Testis (tissue), 3 donors: ENCODE measurements around the gene TIPARP. TPM values are rescaled to one million over a fixed set of nuclear protein-coding genes. Genes with fewer than 3 reads are reported as not detected.

ENCODE experiments used
- DNase-seq: peaks from one replicate; pipeline ENCODE4 v3.0.0-alpha.2; 2019
- H3K27ac ChIP-seq, 2 donors: fragments of 200-600 bp; sonication (generic); one replicate each; pipeline ENCODE4 v1.5.1; 2019
- H3K27me3 ChIP-seq: fragments of 200-600 bp; sonication (generic); one replicate; pipeline ENCODE4 v1.5.1; 2019
- H3K36me3 ChIP-seq: fragments of 200-600 bp; sonication (generic); one replicate; pipeline ENCODE4 v1.5.1; 2017; ENCODE audit warnings: low read depth; ENCODE audit errors: missing control alignments
- H3K4me1 ChIP-seq: fragments of 200-600 bp; sonication (generic); one replicate; pipeline ENCODE4 v1.5.1; 2019
- H3K4me3 ChIP-seq, 2 donors: fragments of 200-600 bp; sonication (generic); one replicate each; pipeline ENCODE4 v1.5.1; 2017 to 2019
- H3K9me3 ChIP-seq: fragments of 200-600 bp; sonication (generic); one replicate; pipeline ENCODE4 v1.5.1; 2017
- CTCF ChIP-seq, 3 experiments: fragments of 450-650 bp in 2 of 3; fragments of 200-600 bp in 1 of 3; sonication (generic) in 1 of 3; IDR thresholded peaks; one replicate each; pipeline ENCODE4 v1.5.1; 2016 to 2019; ENCODE audit warnings: antibody characterized with exemption in 3 of 3, mild to moderate bottlenecking in 2 of 3, moderate library complexity in 1 of 3
- POLR2A ChIP-seq: fragments of 450-650 bp; IDR thresholded peaks from one replicate; pipeline ENCODE4 v1.6.1; 2017; ENCODE audit warnings: antibody characterized with exemption, mild to moderate bottlenecking, moderate library complexity
- WGBS, 2 donors: methylation state at CpG; one replicate each; pipeline ENCODE4 v1.1.5; 2018; 5-methylcytosine and 5-hydroxymethylcytosine counted together
- intact Hi-C: fragments of 100-400 bp; cut with DNase I; formaldehyde crosslinking; loops from one replicate; pipeline ENCODE4 v1.15.1; 2023; ENCODE audit warnings: low total_unique reads
- polyA plus RNA-seq: library from polyadenylated mRNA; stranded (reverse); fragments of 350-450 nt; fragmentation: Illumina TruSeq; extraction: RNeasy Lipid Tissue Mini Kit (QIAGEN cat#74804); gene quantifications from one replicate; pipeline ENCODE4 v1.2.3, GENCODE V29; 2014; ENCODE audit warnings: low read depth, low replicate concordance; ENCODE audit not compliant: insufficient read depth
- total RNA-seq, 2 donors: library from RNA; depleted of rRNA; stranded (reverse); fragments of >200 nt; gene quantifications; one replicate each; pipeline ENCODE4 v1.2.3, GENCODE V29; 2016

Gene TIPARP
- total and polyA plus RNA-seq, 3 donors from 2014 or later: 67.2 to 115 (median 70.7) TPM

GRCh38 chr3:156654834-156655233 is 19.6 kb upstream of the TIPARP start:
- H3K27me3 ChIP-seq: no peaks in the 10 kb centered on the region
- H3K4me3 ChIP-seq: no peak overlapping the region
- WGBS, 2 donors: 86 to 97% methylated on average over 1 of the region's 1 CpG
- no peak for DNase-seq
- H3K36me3 ChIP-seq: no peaks in the 10 kb centered on the region
- TF ChIP-seq CTCF (IDR thresholded peaks at IDR 0.05) (no peak), POLR2A (no peak)
- H3K9me3 ChIP-seq: no peaks in the 10 kb centered on the region
- no peaks in the 10 kb centered on the region for H3K4me1 ChIP-seq
- intact Hi-C loops: no loop called here
- no peak overlapping the region for H3K27ac ChIP-seq

- Histone ChIP-seq H3K4me1 (no peaks in the 10 kb centered on the region), H3K9me3 (no peaks in the 10 kb centered on the region), H3K27ac (no peak overlapping the region), H3K4me3 (no peak overlapping the region), H3K27me3 (no peaks in the 10 kb centered on the region), H3K36me3 (no peaks in the 10 kb centered on the region)
- intact Hi-C loops: no loop called here
- WGBS, 2 donors: 91 to 92% methylated on average over 5 of the region's 5 CpGs
- no peak for TF ChIP-seq CTCF (IDR thresholded peaks at IDR 0.05)
- no peak for TF ChIP-seq POLR2A
- DNase-seq: no peak
These were observed 18.4 kb upstream of the TIPARP start for GRCh38 chr3:156655819-156656550.

- H3K9me3 ChIP-seq: no peaks in the 10 kb centered on the region
- no peaks in the 10 kb centered on the region for H3K4me1 ChIP-seq
- no peak overlapping the region for H3K27ac ChIP-seq
- no peak for DNase-seq
- no peak for TF ChIP-seq CTCF (IDR thresholded peaks at IDR 0.05)
- no peaks in the 10 kb centered on the region for H3K27me3 ChIP-seq
- WGBS, 2 donors: 97 to 98% methylated on average over 2 of the region's 2 CpGs
- H3K36me3 ChIP-seq: no peaks in the 10 kb centered on the region
- intact Hi-C loops: no loop called here
- H3K4me3 ChIP-seq: no peak overlapping the region
These were observed 16.9 kb upstream of the TIPARP start for GRCh38 chr3:156657440-156657839.

GRCh38 chr3:156657862-156658731 is 16.3 kb upstream of the TIPARP start:
- H3K27ac ChIP-seq: no peak overlapping the region
- intact Hi-C loops: no loop called here
- no peak for DNase-seq
- TF ChIP-seq CTCF (IDR thresholded peaks at IDR 0.05): no peak
- no peak for TF ChIP-seq POLR2A
- WGBS, 2 donors: 89 to 96% methylated on average over 4 of the region's 4 CpGs
- H3K4me1 ChIP-seq: no peaks in the 10 kb centered on the region
- no peaks in the 10 kb centered on the region for H3K9me3 ChIP-seq
- no peaks in the 10 kb centered on the region for H3K27me3 ChIP-seq
- no peaks in the 10 kb centered on the region for H3K36me3 ChIP-seq
- no peak overlapping the region for H3K4me3 ChIP-seq
